Transverse colon (tissue), 4 donors: ENCODE data around the gene PGK1. TPM values are rescaled to one million over a fixed set of nuclear protein-coding genes. Genes with fewer than 3 reads are reported as not detected.

Experiments used
- DNase-seq: peaks from one replicate; pipeline ENCODE4 v3.0.0-alpha.2; 2019
- H3K27ac ChIP-seq, 4 donors: fragments of 200-600 bp; sonication (generic); 2 replicates each; pipeline ENCODE4 v1.5.1; 2016 to 2018; ENCODE audit warnings: inconsistent platforms in 4 of 4
- H3K27me3 ChIP-seq: fragments of 200-600 bp; sonication (generic); 2 replicates; pipeline ENCODE4 v1.5.1; 2017; ENCODE audit warnings: inconsistent platforms
- H3K36me3 ChIP-seq, 4 donors: fragments of 200-600 bp; sonication (generic); 2 replicates each; pipeline ENCODE4 v1.5.1; 2017 to 2019; ENCODE audit warnings: inconsistent platforms in 4 of 4
- H3K4me1 ChIP-seq, 4 donors: fragments of 200-600 bp; sonication (generic); 2 replicates each; pipeline ENCODE4 v1.5.1; 2017 to 2020; ENCODE audit warnings: inconsistent platforms in 4 of 4
- H3K4me3 ChIP-seq, 4 donors: fragments of 200-600 bp; sonication (generic); 1 replicate in 1 of 4; 2 replicates in 3 of 4; pipeline versions ENCODE4 v1.5.1 to v1.6.1; 2017 to 2019; ENCODE audit warnings: inconsistent platforms in 4 of 4
- H3K9me3 ChIP-seq, 2 donors: fragments of 200-600 bp; sonication (generic); 2 replicates each; pipeline ENCODE4 v1.5.1; 2017 to 2019; ENCODE audit warnings: inconsistent platforms in 2 of 2
- EP300 ChIP-seq: sonication (generic); formaldehyde crosslinking; IDR thresholded peaks from one replicate; pipeline ENCODE4 v1.6.1; 2017; ENCODE audit warnings: antibody characterized with exemption, low read depth
- POLR2A ChIP-seq: fragments of 450-650 bp; IDR thresholded peaks from one replicate; pipeline ENCODE4 v1.6.1; 2016; ENCODE audit warnings: antibody characterized with exemption, mild to moderate bottlenecking, moderate library complexity
- POLR2AphosphoS5 ChIP-seq, 3 donors: sonication (generic); formaldehyde crosslinking; IDR thresholded peaks; one replicate each; pipeline ENCODE4 v1.6.1; 2016; ENCODE audit warnings: antibody characterized with exemption in 3 of 3
- WGBS, 2 donors: methylation state at CpG; one replicate each; pipeline ENCODE4 v1.1.5; 2018; ENCODE audit warnings: low coverage in 1 of 2; 5-methylcytosine and 5-hydroxymethylcytosine counted together
- in situ Hi-C, 4 donors: fragments of 200-750 bp; cut with MboI; loops; one replicate each; pipeline versions ENCODE4 v1.15.0 to v1.15.1; 2017; ENCODE audit warnings: low sequenced_read_pairs in 3 of 4, low pct_ligation_motif_present in 1 of 4, low pct_unique_long_range_greater_than_20kb in 1 of 4
- intact Hi-C: fragments of 100-400 bp; cut with DNase I; formaldehyde crosslinking; loops from one replicate; pipeline ENCODE4 v1.15.1; 2023; ENCODE audit warnings: low total_unique reads
- total RNA-seq, 4 donors: library from RNA; depleted of rRNA; stranded (reverse); fragments of >200 nt; gene quantifications; one replicate each; pipeline ENCODE4 v1.1.0, GENCODE V29; 2016
- TF ChIP-seq, protein P1 (sequence below), 5 experiments: fragments of 200-600 bp in 3 of 5; fragments of 450-650 bp in 2 of 5; sonication (generic) in 3 of 5; IDR thresholded peaks; 1 replicate in 2 of 5; 2 replicates in 3 of 5; pipeline ENCODE4 v1.5.1; 2016 to 2017; ENCODE audit warnings: antibody characterized with exemption in 5 of 5, inconsistent platforms in 3 of 5, mild to moderate bottlenecking in 2 of 5, moderate library complexity in 1 of 5

Gene PGK1
- total RNA-seq, 4 donors from 2014 or later: 35.6 to 207 (median 181) TPM

DNA sequence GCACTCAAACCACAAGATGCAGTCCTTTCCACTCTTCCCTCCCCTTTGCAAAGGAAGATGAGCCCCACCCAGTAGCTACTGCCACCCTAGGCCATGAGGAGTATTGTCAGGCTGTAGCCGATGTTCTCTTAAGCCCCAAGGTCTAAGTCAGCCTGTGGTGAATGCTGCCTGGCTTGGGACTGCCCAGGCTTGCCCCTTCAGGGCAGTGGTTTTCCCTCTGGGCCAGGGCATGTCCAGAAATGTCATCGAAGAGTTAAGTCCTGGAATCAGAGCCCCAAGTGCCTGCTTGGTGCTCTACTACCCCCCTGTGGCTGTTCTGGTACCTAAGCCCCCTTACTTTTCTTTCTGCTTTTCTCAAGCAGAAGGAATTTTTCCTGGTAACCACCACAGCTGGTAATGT lies 11.8 kb upstream of the PGK1 start:
- in situ Hi-C loops: no loop called here
- Histone ChIP-seq H3K27me3 (no peaks in the 10 kb centered on the region), H3K4me1 (no peaks in the 10 kb centered on the region), H3K4me3 (no peak overlapping the region), H3K36me3 (no peaks in the 10 kb centered on the region), H3K9me3 (no peaks in the 10 kb centered on the region), H3K27ac (no peak overlapping the region)
- DNase-seq: no peak
- TF ChIP-seq, protein P1, sequence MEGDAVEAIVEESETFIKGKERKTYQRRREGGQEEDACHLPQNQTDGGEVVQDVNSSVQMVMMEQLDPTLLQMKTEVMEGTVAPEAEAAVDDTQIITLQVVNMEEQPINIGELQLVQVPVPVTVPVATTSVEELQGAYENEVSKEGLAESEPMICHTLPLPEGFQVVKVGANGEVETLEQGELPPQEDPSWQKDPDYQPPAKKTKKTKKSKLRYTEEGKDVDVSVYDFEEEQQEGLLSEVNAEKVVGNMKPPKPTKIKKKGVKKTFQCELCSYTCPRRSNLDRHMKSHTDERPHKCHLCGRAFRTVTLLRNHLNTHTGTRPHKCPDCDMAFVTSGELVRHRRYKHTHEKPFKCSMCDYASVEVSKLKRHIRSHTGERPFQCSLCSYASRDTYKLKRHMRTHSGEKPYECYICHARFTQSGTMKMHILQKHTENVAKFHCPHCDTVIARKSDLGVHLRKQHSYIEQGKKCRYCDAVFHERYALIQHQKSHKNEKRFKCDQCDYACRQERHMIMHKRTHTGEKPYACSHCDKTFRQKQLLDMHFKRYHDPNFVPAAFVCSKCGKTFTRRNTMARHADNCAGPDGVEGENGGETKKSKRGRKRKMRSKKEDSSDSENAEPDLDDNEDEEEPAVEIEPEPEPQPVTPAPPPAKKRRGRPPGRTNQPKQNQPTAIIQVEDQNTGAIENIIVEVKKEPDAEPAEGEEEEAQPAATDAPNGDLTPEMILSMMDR (IDR thresholded peaks at IDR 0.05): no peak
- no peak for TF ChIP-seq POLR2AphosphoS5 (IDR thresholded peaks at IDR 0.05)
- no peak for TF ChIP-seq POLR2A
- no peak for TF ChIP-seq EP300
- intact Hi-C loops: no loop called here
- 57% methylated on average over 2 of the region's 2 CpGs; no CpG with 5 or more reads in 1 of the 2 donors for WGBS, 2 donors

DNA sequence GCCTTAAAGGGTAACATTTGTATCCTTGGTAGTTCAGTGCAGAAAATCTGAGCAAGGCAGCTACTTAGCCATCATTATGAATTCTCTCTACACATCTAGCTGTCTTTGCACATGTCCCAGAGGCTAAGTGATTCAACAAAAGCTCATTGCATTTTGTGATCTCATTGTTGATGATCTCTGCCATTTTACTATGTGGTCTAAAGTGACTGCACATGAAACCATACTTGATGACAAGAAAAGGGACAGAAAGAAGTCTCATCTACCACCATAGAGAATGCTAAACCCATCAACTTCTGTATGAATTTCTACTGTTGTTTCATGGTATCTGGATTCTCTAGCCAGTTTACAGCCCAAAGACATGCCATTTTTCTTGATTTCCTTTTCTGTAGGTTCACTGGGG lies 5.9 kb upstream of the PGK1 start:
- TF ChIP-seq, protein P1 (IDR thresholded peaks at IDR 0.05): no peak
- TF ChIP-seq POLR2A: no peak
- TF ChIP-seq EP300: no peak
- no peak for TF ChIP-seq POLR2AphosphoS5 (IDR thresholded peaks at IDR 0.05)
- no peak for DNase-seq
- Histone ChIP-seq H3K9me3 (no peaks in the 10 kb centered on the region), H3K27ac (no peak overlapping the region), H3K36me3 (no peaks in the 10 kb centered on the region), H3K4me3 (no peak overlapping the region), H3K27me3 (no peaks in the 10 kb centered on the region), H3K4me1 (no peaks in the 10 kb centered on the region)
- in situ Hi-C loops (no loop called here), intact Hi-C loops (no loop called here)

DNA sequence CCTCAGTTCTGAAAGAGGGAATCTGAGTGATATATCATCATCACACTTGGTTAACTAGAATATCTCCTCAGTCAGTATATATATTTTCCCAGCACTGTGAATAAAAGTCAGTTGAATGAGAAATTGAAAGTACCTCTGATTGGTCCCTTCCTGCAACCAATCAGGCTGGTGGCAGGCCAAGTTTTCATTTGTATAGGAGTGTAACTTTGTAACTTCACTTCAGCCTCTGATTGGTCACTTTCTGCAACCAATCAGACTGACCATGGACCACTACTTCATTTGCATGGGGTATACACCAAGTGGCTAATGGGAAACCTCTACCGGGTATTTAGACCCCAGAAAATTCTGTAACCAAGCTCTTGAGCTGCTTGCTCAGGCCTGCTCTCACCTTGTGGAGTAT lies 2.0 kb upstream of the PGK1 start:
- Histone ChIP-seq H3K4me1 (peaks cover 0 to 21% (median 9%) of the 10 kb centered on the region in 4 donors), H3K27ac (no peak overlapping the region), H3K36me3 (no peaks in the 10 kb centered on the region), H3K27me3 (no peaks in the 10 kb centered on the region), H3K4me3 (no peak overlapping the region), H3K9me3 (no peaks in the 10 kb centered on the region)
- intact Hi-C loops: no loop called here
- WGBS, 2 donors: 69% methylated on average over 1 of the region's 1 CpG; no CpG with 5 or more reads in 1 of the 2 donors
- TF ChIP-seq POLR2AphosphoS5 (IDR thresholded peaks at IDR 0.05) (no peak), EP300 (no peak), POLR2A (no peak)
- TF ChIP-seq, protein P1 (IDR thresholded peaks at IDR 0.05): no peak
- no peak for DNase-seq
- in situ Hi-C loops: loop anchor here in 1 of 4 donors (25.0 kb wide), 1 partner anchor 190 kb away; the partner anchor contains the start of gene ATP7A

DNA sequence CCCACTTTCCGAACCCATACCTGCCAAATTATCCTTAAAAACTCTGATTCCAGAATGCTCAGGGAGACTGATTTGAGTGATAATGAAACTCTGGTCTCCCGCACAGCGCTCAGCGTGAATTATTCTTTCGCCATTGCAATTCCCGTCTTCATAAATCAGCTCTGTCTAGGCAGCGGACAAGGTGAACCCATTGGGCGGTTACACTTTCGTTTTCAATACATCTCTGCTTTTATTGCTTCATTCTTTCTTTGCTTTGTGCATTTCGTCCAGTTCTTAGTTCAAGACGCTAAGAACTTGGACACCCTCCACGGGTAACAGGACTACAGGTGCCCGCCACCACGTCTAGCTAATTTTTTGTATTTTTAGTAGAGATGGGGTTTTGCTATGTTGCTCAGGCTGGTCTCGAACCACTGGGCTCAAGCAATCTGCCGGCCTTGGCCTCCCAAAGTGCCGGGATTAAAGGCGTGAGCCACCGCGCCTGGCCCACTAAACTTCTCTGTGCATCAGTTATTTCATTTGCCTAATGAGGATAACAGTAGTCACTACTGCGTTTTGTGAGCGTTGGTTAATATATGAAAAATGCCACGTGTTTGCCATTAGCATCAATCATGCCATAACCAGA lies 936 bp upstream of the PGK1 start:
- H3K4me3 ChIP-seq: peak overlapping the region in 3 of 4 donors; percentile 26 to 85 (median 41)
- TF ChIP-seq POLR2A (no peak), EP300 (no peak), POLR2AphosphoS5 (IDR thresholded peaks at IDR 0.05) (no peak)
- TF ChIP-seq, protein P1 (IDR thresholded peaks at IDR 0.05): no peak
- 83% methylated on average over 23 of the region's 23 CpGs; no CpG with 5 or more reads in 1 of the 2 donors for WGBS, 2 donors
- in situ Hi-C loops (loop anchor here in 1 of 4 donors (25.0 kb wide), 1 partner anchor 191 kb away; the partner anchor contains the start of gene ATP7A), intact Hi-C loops (no loop called here)
- no peak for DNase-seq
- no peaks in the 10 kb centered on the region for H3K27me3 ChIP-seq
- peak overlapping the region; percentile 92 to 99 (median 96) for H3K27ac ChIP-seq
- H3K4me1 ChIP-seq: peaks cover 0 to 32% (median 9%) of the 10 kb centered on the region in 4 donors
- H3K36me3 ChIP-seq: no peaks in the 10 kb centered on the region
- no peaks in the 10 kb centered on the region for H3K9me3 ChIP-seq
